B cell (primary cell): ENCODE data around the gene CPED1.

Experiments used
- EZH2 ChIP-seq: IDR thresholded peaks from 2 replicates; pipeline ENCODE4 v1.6.1; 2012; ENCODE audit warnings: borderline replicate concordance, low read depth, mild to moderate bottlenecking, moderate library complexity, low read length; ENCODE audit not compliant: insufficient read depth, poor library complexity, severe bottlenecking
- TF ChIP-seq, protein P1 (sequence below): fragments of 200-600 bp; IDR thresholded peaks from one replicate; pipeline ENCODE4 v1.8.0; 2022; ENCODE audit warnings: antibody characterized with exemption, mild to moderate bottlenecking

DNA sequence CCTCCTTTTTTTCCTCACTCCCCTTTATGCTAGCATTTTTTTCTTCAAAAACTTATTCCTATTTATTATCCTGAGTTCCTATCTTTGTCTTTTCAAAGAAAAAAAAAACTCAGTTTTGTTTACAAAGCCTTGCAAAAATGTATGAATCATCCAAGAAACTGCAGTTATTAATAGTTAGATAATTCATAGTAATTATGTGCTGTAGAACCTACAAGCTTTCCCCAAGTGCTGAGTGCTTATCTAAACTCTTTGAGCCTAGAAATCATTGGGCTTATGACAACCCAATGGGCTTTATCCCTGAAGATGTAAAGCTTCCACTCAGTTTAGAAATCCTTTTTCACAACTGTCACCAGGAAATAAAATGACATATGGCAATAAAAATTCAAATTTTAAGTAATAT lies 194.4 kb downstream of the CPED1 start:
- TF ChIP-seq, protein P1, sequence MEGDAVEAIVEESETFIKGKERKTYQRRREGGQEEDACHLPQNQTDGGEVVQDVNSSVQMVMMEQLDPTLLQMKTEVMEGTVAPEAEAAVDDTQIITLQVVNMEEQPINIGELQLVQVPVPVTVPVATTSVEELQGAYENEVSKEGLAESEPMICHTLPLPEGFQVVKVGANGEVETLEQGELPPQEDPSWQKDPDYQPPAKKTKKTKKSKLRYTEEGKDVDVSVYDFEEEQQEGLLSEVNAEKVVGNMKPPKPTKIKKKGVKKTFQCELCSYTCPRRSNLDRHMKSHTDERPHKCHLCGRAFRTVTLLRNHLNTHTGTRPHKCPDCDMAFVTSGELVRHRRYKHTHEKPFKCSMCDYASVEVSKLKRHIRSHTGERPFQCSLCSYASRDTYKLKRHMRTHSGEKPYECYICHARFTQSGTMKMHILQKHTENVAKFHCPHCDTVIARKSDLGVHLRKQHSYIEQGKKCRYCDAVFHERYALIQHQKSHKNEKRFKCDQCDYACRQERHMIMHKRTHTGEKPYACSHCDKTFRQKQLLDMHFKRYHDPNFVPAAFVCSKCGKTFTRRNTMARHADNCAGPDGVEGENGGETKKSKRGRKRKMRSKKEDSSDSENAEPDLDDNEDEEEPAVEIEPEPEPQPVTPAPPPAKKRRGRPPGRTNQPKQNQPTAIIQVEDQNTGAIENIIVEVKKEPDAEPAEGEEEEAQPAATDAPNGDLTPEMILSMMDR, result no peak
- no peak for TF ChIP-seq EZH2
